Measurements from ENCODE around the gene RHBDD3.

RHBDD3 gene

DNA sequence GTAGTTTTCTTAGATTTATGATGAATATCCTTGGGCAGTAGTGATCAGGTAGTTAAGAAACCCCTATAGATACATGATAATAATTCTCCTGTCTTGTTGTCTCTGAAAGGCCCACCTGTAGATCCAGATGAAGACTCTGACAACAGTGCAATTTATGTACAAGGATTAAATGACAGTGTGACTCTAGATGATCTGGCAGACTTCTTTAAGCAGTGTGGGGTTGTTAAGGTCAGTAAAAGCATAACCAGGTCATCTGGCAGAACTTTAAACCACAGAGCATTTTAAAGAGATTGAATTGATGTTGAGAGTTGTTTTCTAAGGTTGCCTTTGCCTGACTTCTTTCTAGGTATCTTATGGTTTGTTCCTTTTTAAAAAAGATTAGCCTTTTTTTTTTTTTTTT lies 24.6 kb upstream of the RHBDD3 start:
- no peaks in the 10 kb centered on the region for H3K9me3 ChIP-seq
- peaks cover 100% of the 10 kb centered on the region for H3K36me3 ChIP-seq
- H3K4me1 ChIP-seq (ENCODE audit: control insufficient read depth in 1 of 2, insufficient read depth in 1 of 2, low read depth in 1 of 2, low read length in 1 of 2) = no peaks in the 10 kb centered on the region
- TF ChIP-seq, protein P1, sequence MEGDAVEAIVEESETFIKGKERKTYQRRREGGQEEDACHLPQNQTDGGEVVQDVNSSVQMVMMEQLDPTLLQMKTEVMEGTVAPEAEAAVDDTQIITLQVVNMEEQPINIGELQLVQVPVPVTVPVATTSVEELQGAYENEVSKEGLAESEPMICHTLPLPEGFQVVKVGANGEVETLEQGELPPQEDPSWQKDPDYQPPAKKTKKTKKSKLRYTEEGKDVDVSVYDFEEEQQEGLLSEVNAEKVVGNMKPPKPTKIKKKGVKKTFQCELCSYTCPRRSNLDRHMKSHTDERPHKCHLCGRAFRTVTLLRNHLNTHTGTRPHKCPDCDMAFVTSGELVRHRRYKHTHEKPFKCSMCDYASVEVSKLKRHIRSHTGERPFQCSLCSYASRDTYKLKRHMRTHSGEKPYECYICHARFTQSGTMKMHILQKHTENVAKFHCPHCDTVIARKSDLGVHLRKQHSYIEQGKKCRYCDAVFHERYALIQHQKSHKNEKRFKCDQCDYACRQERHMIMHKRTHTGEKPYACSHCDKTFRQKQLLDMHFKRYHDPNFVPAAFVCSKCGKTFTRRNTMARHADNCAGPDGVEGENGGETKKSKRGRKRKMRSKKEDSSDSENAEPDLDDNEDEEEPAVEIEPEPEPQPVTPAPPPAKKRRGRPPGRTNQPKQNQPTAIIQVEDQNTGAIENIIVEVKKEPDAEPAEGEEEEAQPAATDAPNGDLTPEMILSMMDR (IDR thresholded peaks at IDR 0.05) = no peak
- H3K27me3 ChIP-seq = no peaks in the 10 kb centered on the region
- no peak overlapping the region for H3K4me3 ChIP-seq (ENCODE audit: low read depth in 1 of 2, low read length in 1 of 2)
- no peak overlapping the region for H3K27ac ChIP-seq

DNA sequence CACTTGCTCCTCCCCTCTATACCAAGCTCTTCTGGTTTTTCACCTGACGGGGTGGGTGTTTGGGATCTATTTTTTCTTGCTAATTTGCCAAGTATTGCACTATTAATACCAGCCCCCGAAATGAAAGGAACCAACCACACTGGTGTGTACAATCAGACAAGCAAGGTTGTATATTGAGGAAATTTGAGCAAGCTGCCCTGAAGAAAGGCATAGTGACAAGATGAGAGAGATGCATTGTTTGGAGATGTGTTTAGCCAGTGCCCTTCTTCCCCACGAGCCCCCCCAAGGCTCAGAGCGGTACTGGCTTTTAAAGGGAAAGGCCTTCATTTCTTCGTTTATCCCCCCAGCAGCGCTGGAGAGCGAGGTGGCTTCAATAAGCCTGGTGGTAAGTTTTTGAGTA lies 23.4 kb upstream of the RHBDD3 start:
- no peak overlapping the region for H3K4me3 ChIP-seq (ENCODE audit: low read depth in 1 of 2, low read length in 1 of 2)
- TF ChIP-seq, protein P1 (IDR thresholded peaks at IDR 0.05) = no peak
- H3K4me1 ChIP-seq (ENCODE audit: control insufficient read depth in 1 of 2, insufficient read depth in 1 of 2, low read depth in 1 of 2, low read length in 1 of 2) = no peaks in the 10 kb centered on the region
- no peak overlapping the region for H3K27ac ChIP-seq
- no peaks in the 10 kb centered on the region for H3K27me3 ChIP-seq
- H3K36me3 ChIP-seq = peaks cover 99% of the 10 kb centered on the region
- H3K9me3 ChIP-seq = no peaks in the 10 kb centered on the region

DNA sequence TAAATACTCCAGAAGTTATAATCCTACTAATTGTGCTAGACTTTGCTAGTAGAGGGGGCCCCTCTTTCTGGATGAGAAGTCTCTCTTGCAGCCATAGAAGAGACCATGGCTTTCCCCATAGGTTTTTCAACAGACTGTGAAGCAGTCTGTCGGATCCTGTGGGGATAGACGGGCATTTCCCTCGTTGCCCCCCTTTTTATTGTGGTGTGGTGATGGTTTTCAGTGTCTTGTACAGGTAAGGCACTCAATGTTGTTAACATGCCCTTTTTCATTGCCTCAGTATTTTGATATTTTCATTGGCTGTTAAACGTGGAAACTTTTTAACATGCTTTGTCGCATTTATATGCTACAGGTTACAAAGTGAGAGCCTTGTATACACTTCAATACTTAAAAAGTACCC lies 22.3 kb upstream of the RHBDD3 start:
- TF ChIP-seq, protein P1 (IDR thresholded peaks at IDR 0.05) = no peak
- no peaks in the 10 kb centered on the region for H3K9me3 ChIP-seq

DNA sequence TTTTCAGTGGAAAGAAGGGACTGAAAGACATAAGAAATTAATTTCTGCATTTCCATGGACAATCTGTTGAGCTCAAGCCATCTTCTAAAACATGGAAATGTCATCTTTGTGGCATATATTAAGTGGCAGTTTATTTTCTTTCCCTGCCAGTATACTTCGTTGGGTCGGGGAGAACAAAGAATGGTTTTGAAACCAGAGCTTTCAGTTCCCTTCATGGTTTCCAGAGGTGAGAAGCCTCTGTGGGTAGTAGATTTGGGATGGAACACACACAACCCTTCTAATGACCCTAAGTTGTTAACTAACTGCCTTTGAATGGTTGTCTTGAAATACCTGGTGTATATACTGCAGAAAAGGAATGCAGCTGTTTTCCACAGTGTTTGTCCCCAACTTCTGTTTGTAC lies 21.1 kb upstream of the RHBDD3 start:
- peaks cover 99% of the 10 kb centered on the region for H3K36me3 ChIP-seq
- TF ChIP-seq, protein P1 (IDR thresholded peaks at IDR 0.05) = no peak
- no peaks in the 10 kb centered on the region for H3K27me3 ChIP-seq
- no peaks in the 10 kb centered on the region for H3K4me1 ChIP-seq (ENCODE audit: control insufficient read depth in 1 of 2, insufficient read depth in 1 of 2, low read depth in 1 of 2, low read length in 1 of 2)
- H3K9me3 ChIP-seq = no peaks in the 10 kb centered on the region
- H3K4me3 ChIP-seq (ENCODE audit: low read depth in 1 of 2, low read length in 1 of 2) = no peak overlapping the region
- no peak overlapping the region for H3K27ac ChIP-seq

More for the DNA sequence above, 22.3 kb upstream of the RHBDD3 start:
- no peak overlapping the region for H3K27ac ChIP-seq
- H3K36me3 ChIP-seq = peaks cover 99% of the 10 kb centered on the region
- no peaks in the 10 kb centered on the region for H3K27me3 ChIP-seq
- no peak overlapping the region for H3K4me3 ChIP-seq (ENCODE audit: low read depth in 1 of 2, low read length in 1 of 2)
- H3K4me1 ChIP-seq (ENCODE audit: control insufficient read depth in 1 of 2, insufficient read depth in 1 of 2, low read depth in 1 of 2, low read length in 1 of 2) = no peaks in the 10 kb centered on the region

DNA sequence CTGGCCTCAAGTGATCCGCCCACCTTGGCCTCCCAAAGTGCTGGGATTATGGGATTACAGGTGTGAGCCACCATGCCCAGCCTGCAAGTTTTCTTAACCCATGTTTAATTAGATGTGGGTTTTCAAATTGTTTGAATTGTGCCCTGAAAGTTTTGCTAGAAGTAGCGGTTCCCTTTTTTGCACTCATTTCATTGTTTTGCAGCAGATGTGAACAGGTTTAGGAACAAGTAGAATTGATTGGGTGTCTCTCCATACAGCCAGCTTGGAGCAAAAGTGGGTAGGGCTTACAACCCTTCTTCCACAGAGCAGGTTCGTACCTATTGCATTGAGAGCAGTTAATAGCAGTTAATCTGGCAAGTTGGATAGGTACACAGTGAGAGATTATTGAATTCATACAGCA lies 16.4 kb upstream of the RHBDD3 start:
- no peak overlapping the region for H3K27ac ChIP-seq
- H3K4me1 ChIP-seq (ENCODE audit: control insufficient read depth in 1 of 2, insufficient read depth in 1 of 2, low read depth in 1 of 2, low read length in 1 of 2) = no peaks in the 10 kb centered on the region
- TF ChIP-seq, protein P1 (IDR thresholded peaks at IDR 0.05) = no peak
- H3K27me3 ChIP-seq = no peaks in the 10 kb centered on the region
- peaks cover 95% of the 10 kb centered on the region for H3K36me3 ChIP-seq
- no peaks in the 10 kb centered on the region for H3K9me3 ChIP-seq
- H3K4me3 ChIP-seq (ENCODE audit: low read depth in 1 of 2, low read length in 1 of 2) = no peak overlapping the region

DNA sequence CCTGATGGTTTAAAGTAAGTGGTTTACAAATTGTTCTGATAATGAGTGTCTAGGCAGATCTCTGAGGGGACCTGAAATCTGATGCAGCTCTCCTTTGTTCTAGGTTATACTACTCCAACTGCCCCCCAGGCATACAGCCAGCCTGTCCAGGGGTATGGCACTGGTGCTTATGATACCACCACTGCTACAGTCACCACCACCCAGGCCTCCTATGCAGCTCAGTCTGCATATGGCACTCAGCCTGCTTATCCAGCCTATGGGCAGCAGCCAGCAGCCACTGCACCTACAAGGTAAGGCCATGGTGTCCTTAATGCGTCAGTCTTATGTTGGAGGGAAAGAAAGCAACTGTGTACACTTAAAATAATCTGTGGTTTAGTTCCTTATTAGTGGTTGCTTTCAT lies 10.1 kb upstream of the RHBDD3 start:
- TF ChIP-seq, protein P1 (IDR thresholded peaks at IDR 0.05) = no peak
- peaks cover 97% of the 10 kb centered on the region for H3K36me3 ChIP-seq
- peaks cover 3% of the 10 kb centered on the region for H3K9me3 ChIP-seq
- H3K27ac ChIP-seq = no peak overlapping the region
- no peaks in the 10 kb centered on the region for H3K27me3 ChIP-seq
- no peaks in the 10 kb centered on the region for H3K4me1 ChIP-seq (ENCODE audit: control insufficient read depth in 1 of 2, insufficient read depth in 1 of 2, low read depth in 1 of 2, low read length in 1 of 2)
- H3K4me3 ChIP-seq (ENCODE audit: low read depth in 1 of 2, low read length in 1 of 2) = no peak overlapping the region
